Keratinocyte (primary cell): ENCODE measurements around the gene PDZRN3.

Experiments
- EZH2 ChIP-seq: IDR thresholded peaks from one replicate; pipeline ENCODE4 v1.6.1; 2012; ENCODE audit warnings: inconsistent platforms, mild to moderate bottlenecking, low read length, moderate library complexity
- TF ChIP-seq, protein P1 (sequence below), 3 experiments: IDR thresholded peaks in 1 of 3; conservative IDR thresholded peaks in 1 of 3; optimal IDR thresholded peaks in 1 of 3; 2 replicates in 2 of 3; 3 replicates in 1 of 3; pipeline versions ENCODE3 to v1.5.1; 2011; ENCODE audit warnings: low read length in 3 of 3, mild to moderate bottlenecking in 3 of 3, moderate library complexity in 2 of 3, control low read depth in 1 of 3, inconsistent platforms in 1 of 3; ENCODE audit not compliant: insufficient read depth in 2 of 3; ENCODE audit errors: extremely low read depth in 1 of 3

DNA sequence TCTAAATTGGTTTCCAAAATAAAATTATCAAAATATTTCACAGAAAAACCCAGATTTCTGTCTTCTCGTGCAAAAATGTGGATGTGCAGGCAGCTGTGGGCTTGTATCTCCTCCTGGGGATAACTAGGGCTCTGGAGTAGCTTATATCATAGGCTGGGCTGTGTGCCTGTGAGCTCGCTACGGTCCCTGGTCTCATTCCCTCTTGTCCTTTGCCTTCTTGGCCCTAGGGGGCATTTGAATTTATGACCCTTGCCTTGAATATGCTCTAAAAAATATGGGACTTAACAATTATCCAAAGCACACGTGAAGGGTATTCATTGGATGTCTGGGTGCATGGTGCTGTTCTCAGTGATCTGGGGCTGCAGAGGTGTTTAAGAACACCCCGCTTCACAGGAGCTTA lies 132.6 kb downstream of the PDZRN3 start:
- TF ChIP-seq, protein P1, sequence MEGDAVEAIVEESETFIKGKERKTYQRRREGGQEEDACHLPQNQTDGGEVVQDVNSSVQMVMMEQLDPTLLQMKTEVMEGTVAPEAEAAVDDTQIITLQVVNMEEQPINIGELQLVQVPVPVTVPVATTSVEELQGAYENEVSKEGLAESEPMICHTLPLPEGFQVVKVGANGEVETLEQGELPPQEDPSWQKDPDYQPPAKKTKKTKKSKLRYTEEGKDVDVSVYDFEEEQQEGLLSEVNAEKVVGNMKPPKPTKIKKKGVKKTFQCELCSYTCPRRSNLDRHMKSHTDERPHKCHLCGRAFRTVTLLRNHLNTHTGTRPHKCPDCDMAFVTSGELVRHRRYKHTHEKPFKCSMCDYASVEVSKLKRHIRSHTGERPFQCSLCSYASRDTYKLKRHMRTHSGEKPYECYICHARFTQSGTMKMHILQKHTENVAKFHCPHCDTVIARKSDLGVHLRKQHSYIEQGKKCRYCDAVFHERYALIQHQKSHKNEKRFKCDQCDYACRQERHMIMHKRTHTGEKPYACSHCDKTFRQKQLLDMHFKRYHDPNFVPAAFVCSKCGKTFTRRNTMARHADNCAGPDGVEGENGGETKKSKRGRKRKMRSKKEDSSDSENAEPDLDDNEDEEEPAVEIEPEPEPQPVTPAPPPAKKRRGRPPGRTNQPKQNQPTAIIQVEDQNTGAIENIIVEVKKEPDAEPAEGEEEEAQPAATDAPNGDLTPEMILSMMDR (optimal IDR thresholded peaks at IDR 0.05 in 1 of 3, IDR thresholded peaks at IDR 0.05 in 1 of 3, conservative IDR thresholded peaks at IDR 0.05 in 1 of 3; ENCODE audit: extremely low read depth in 1 of 3, insufficient read depth in 2 of 3, low read length in 3 of 3) = no peak
- no peak for TF ChIP-seq EZH2
